HG03039 (cell line): ENCODE data around the gene OTOG.

Source experiments
- ATAC-seq: cut with Tn5 transposase; IDR thresholded peaks from one replicate; pipeline ENCODE4 v1.9.1; 2021; ENCODE audit warnings: mild to moderate bottlenecking, moderate library complexity; ENCODE audit not compliant: unreplicated experiment

OTOG gene

GRCh38 chr11:17519061-17519885, 27.8 kb upstream of the OTOG start:
- ATAC-seq: no peak

DNA sequence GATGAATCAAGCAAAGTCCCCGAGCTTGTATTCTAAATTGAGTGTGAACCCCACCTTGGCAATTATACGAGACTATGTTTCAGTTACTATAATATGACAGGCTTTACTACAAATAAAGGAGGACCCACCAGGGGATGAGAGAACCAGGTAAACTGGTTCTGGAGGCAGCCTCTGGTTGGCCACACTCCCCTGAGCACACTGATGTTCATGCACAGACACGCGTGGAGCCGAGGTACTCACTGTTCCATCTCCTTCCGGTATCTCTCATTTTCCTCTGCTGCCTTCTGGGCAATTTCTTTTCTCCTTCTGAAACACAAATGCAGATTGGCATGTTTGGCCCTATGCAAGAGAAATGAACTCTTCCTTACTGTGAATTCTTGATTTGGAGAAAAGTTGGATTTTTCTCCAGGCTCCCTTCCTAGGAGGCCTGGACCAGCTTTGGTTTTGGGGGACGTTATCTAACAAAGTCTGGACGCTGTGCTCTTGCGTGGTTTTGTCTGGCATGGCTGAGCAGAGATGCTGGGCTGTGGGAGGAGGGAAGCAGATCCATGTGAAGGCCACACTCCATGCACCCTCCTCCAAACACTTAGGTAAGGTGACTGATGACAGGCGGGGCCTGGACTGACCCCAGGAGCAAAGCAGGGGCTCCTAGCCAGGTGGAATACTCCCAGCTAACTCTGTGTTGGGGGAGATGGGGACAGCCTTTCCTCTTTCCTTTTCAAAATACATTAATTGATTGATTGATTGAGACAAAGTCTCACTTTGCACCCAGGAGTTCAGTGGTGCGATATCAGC, 25.8 kb upstream of the OTOG start:
- ATAC-seq: no peak

GRCh38 chr11:17522655-17523054, 24.4 kb upstream of the OTOG start:
- ATAC-seq: no peak

GRCh38 chr11:17524221-17524620, 22.8 kb upstream of the OTOG start:
- no peak for ATAC-seq

- ATAC-seq: no peak
Measured at GRCh38 chr11:17525570-17525969, 21.5 kb upstream of the OTOG start.

DNA sequence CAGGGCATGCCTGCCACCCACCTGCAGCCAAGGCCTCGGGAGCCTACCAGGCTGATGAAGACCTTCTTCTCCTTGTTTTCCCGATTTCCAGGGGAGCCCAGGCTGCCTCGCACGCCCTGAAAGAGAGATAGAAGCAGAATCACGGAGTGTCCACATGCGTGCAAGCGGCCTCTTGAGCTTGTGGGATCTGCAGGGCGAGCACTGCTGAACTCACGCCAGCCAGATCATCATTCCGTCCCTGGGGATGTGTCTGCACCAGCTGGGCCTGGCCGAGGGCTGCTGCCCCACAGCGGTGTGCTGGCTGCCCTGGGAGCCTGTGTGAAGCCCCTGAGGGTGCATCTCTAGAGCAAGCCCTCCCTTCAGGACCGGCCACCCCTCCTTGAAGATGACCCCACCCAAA, 20.7 kb upstream of the OTOG start:
- ATAC-seq: no peak

GRCh38 chr11:17526931-17527627, 20.0 kb upstream of the OTOG start:
- no peak for ATAC-seq

GRCh38 chr11:17527628-17527995, 19.4 kb upstream of the OTOG start:
- ATAC-seq: no peak

- ATAC-seq: no peak
Measured at GRCh38 chr11:17528181-17528691, 18.8 kb upstream of the OTOG start.

DNA sequence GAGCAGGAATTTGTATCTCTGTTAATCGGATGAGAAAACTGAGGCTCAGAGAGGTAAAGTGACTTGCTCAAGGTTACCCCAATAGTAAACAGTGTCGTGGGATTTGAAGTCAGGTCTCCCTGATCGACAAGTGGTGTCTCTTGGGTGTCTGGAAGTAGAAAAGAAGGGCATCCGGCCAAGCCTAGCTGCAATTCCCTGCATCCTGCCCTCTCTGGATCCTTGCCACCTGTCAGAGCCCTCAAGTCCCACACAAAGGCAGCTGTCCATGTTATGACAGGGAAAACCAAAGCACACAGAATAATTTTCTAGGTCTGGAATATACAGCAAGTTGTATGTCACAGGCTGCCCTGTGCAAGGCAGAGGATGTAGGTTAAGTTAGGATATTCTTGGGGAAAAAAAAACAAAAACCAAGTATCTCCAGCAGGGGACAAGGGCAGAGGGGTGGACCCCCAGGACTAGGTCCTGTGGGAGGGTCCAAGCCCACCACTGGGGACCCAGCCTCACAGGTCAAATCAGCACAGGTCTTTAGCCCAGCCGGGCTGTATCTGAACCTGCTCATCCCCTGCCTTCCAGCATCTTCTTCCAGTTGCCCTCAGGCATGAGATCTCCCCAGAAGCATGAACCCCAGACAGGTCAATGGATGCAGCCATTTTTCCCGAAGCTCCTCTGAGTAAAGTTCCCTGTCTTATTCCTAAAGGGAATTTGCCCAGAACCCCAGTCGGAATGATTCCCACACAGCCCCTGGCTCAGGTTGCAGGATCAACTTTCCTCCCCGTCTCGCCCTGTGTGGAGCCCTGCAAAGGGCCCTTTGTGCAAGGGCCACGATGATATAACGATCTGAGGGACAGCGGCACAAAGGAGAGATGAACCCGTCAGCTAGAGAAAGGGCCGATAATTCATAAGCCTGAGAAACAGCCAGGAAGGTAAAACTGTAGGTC, 17.9 kb upstream of the OTOG start:
- ATAC-seq: no peak

DNA sequence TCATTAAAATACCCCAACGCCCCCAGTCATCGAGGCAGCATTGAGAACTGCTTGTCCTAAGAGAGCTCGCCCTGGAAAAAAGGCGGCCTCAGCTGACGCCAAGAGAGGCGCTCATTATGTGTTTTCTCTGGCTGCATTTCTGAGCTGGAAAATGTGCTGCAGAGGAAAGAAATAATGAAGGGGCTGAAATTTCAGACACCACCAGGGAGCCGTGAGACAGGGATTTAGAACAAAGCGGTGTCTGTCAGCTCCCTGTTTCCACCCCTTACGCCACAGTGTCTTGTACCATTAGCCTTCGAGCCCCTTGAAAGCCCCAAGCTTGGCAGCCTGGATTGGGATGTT, 17.2 kb upstream of the OTOG start:
- no peak for ATAC-seq

GRCh38 chr11:17531071-17531600, 15.9 kb upstream of the OTOG start:
- ATAC-seq: no peak

GRCh38 chr11:17531636-17532113, 15.4 kb upstream of the OTOG start:
- no peak for ATAC-seq

GRCh38 chr11:17532784-17533183, 14.3 kb upstream of the OTOG start:
- no peak for ATAC-seq

DNA sequence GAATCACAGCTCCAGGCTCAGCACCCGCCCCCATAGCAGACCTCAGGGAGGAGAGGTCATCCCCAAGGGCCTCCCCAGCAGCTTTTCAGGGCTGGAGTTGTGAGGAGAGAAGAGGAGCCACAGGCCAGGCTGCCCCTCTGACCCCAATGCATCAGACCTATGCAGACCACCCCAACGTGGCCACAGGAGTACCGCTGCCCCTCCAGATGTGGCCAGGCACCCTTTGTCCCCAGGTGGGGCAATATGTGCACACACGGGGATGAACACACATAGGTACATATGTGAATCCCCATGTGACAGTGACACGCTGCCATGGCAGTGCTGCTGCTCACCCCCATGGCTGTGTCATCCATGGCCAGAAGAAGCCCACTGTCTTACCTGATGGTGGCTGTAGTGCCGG, 13.7 kb upstream of the OTOG start:
- no peak for ATAC-seq

- no peak for ATAC-seq
Measured at GRCh38 chr11:17533778-17534415, 13.2 kb upstream of the OTOG start.

- no peak for ATAC-seq
Measured at GRCh38 chr11:17535488-17535887, 11.6 kb upstream of the OTOG start.

- no peak for ATAC-seq
Measured at GRCh38 chr11:17537261-17537660, 9.8 kb upstream of the OTOG start.

GRCh38 chr11:17538054-17538453, 9.0 kb upstream of the OTOG start:
- ATAC-seq: no peak

GRCh38 chr11:17538731-17539130, 8.3 kb upstream of the OTOG start:
- no peak for ATAC-seq
